RWPE2 (cell line): ENCODE measurements around the gene SLC31A1.
"Not testable (repeated sequence)": the region's sequence is repeated elsewhere in the genome, so short reads cannot be mapped to it uniquely, and the experiment has no call there.

ENCODE experiments used
- ATAC-seq: fragments of 200-7000 bp; cut with Tn5 transposase; 3 replicates; pipeline ENCODE4 v1.9.1; 2021; ENCODE audit warnings: low read depth
- DNase-seq: peaks from one replicate; pipeline ENCODE4 v3.0.0-alpha.2; 2020; ENCODE audit warnings: low spot score
- H3K27ac ChIP-seq: fragments of 450-650 bp; 2 replicates; pipeline ENCODE4 v1.5.1; 2017; ENCODE audit warnings: mild to moderate bottlenecking; ENCODE audit not compliant: poor library complexity, severe bottlenecking
- H3K27me3 ChIP-seq: fragments of 250-450 bp; sonication (Bioruptor Pico); 2 replicates; pipeline ENCODE4 v1.5.1; 2021; ENCODE audit warnings: mild to moderate bottlenecking, moderate library complexity; ENCODE audit not compliant: insufficient read depth, poor library complexity, severe bottlenecking
- H3K36me3 ChIP-seq: fragments of 250-450 bp; sonication (Bioruptor Pico); 2 replicates; pipeline ENCODE4 v1.5.1; 2020; ENCODE audit warnings: low read depth, mild to moderate bottlenecking, moderate library complexity
- H3K4me1 ChIP-seq: fragments of 250-450 bp; sonication (Bioruptor Pico); 2 replicates; pipeline ENCODE4 v1.5.1; 2021; ENCODE audit warnings: mild to moderate bottlenecking, moderate library complexity; ENCODE audit not compliant: insufficient read depth, poor library complexity, severe bottlenecking
- H3K4me3 ChIP-seq: fragments of 250-450 bp; sonication (Bioruptor Pico); 2 replicates; pipeline ENCODE4 v1.5.1; 2021; ENCODE audit warnings: mild to moderate bottlenecking, moderate library complexity; ENCODE audit not compliant: severe bottlenecking
- H3K9me3 ChIP-seq: fragments of 250-450 bp; sonication (Bioruptor Pico); 2 replicates; pipeline ENCODE4 v1.5.1; 2021; ENCODE audit warnings: mild to moderate bottlenecking, moderate library complexity; ENCODE audit not compliant: severe bottlenecking
- CTCF ChIP-seq: fragments of 450-650 bp; IDR thresholded peaks from one replicate; pipeline ENCODE4 v1.5.1; 2017; ENCODE audit warnings: mild to moderate bottlenecking, moderate library complexity; ENCODE audit not compliant: poor library complexity, severe bottlenecking

Gene SLC31A1

GRCh38 chr9:113245894-113246293 is 24.6 kb downstream of the SLC31A1 start:
- H3K9me3 ChIP-seq, result no peaks in the 10 kb centered on the region
- DNase-seq (no peak), ATAC-seq (no peak)
- no peaks in the 10 kb centered on the region; the same call in 1 of the 2 replicates for H3K36me3 ChIP-seq
- no peaks in the 10 kb centered on the region for H3K4me1 ChIP-seq
- H3K27me3 ChIP-seq, result no peaks in the 10 kb centered on the region
- no peak for TF ChIP-seq CTCF
- H3K4me3 ChIP-seq, result no peak overlapping the region
- no peak overlapping the region for H3K27ac ChIP-seq

GRCh38 chr9:113246928-113247327 is 25.6 kb downstream of the SLC31A1 start:
- no peak for TF ChIP-seq CTCF
- Histone ChIP-seq H3K27me3 (no peaks in the 10 kb centered on the region), H3K27ac (no peak overlapping the region), H3K36me3 (no peaks in the 10 kb centered on the region; the same call in 1 of the 2 replicates), H3K9me3 (no peaks in the 10 kb centered on the region), H3K4me1 (no peaks in the 10 kb centered on the region), H3K4me3 (no peak overlapping the region)
- ATAC-seq (no peak), DNase-seq (no peak)

- no peak overlapping the region for H3K27ac ChIP-seq
- no peaks in the 10 kb centered on the region for H3K4me1 ChIP-seq
- no peaks in the 10 kb centered on the region for H3K27me3 ChIP-seq
- ATAC-seq (no peak), DNase-seq (no peak)
- no peak overlapping the region for H3K4me3 ChIP-seq
- no peak for TF ChIP-seq CTCF
- H3K9me3 ChIP-seq, result no peaks in the 10 kb centered on the region
- H3K36me3 ChIP-seq, result no peaks in the 10 kb centered on the region; the same call in 1 of the 2 replicates
Observed at GRCh38 chr9:113247640-113248039, 26.3 kb downstream of the SLC31A1 start.

- H3K27me3 ChIP-seq, ATAC-seq, H3K27ac ChIP-seq, H3K36me3 ChIP-seq, H3K4me3 ChIP-seq, H3K9me3 ChIP-seq, DNase-seq, H3K4me1 ChIP-seq: not testable (repeated sequence)
Observed at GRCh38 chr9:113249661-113250060, 28.3 kb downstream of the SLC31A1 start.

GRCh38 chr9:113250807-113251206 is 29.5 kb downstream of the SLC31A1 start:
- no peak for TF ChIP-seq CTCF
- no peak overlapping the region for H3K27ac ChIP-seq
- H3K9me3 ChIP-seq, result no peaks in the 10 kb centered on the region
- H3K4me1 ChIP-seq, result no peaks in the 10 kb centered on the region
- no peaks in the 10 kb centered on the region for H3K27me3 ChIP-seq
- DNase-seq, result no peak
- no peaks in the 10 kb centered on the region; the same call in none of the 2 replicates for H3K36me3 ChIP-seq
- ATAC-seq, result no peak
- no peak overlapping the region for H3K4me3 ChIP-seq
